ENCODE results near the gene JAML.

DNA sequence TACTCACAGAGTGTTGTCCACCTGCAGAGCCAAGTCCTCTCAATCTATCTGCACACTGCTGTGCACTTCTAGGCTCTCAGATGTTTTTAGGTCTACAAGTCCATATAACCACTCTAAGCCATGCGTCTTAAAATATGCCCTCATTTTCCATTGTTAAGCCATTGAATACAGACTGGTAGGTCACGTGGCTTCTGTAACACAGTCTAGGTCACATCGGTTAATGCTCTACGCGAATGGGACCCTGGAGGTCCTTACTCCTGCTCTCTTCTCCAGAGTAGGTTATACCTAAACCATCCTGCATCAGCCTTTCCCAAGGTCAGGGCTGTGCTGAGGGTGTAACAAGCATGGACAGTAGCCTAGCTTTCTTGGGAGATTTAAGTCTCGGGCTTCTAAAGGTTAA, 819 bp downstream of the JAML start:
- TF ChIP-seq, protein P1, sequence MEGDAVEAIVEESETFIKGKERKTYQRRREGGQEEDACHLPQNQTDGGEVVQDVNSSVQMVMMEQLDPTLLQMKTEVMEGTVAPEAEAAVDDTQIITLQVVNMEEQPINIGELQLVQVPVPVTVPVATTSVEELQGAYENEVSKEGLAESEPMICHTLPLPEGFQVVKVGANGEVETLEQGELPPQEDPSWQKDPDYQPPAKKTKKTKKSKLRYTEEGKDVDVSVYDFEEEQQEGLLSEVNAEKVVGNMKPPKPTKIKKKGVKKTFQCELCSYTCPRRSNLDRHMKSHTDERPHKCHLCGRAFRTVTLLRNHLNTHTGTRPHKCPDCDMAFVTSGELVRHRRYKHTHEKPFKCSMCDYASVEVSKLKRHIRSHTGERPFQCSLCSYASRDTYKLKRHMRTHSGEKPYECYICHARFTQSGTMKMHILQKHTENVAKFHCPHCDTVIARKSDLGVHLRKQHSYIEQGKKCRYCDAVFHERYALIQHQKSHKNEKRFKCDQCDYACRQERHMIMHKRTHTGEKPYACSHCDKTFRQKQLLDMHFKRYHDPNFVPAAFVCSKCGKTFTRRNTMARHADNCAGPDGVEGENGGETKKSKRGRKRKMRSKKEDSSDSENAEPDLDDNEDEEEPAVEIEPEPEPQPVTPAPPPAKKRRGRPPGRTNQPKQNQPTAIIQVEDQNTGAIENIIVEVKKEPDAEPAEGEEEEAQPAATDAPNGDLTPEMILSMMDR (IDR thresholded peaks at IDR 0.05), result no peak
- no peak for TF ChIP-seq POLR2A (IDR thresholded peaks at IDR 0.05)
- no peak for TF ChIP-seq POLR2AphosphoS5 (IDR thresholded peaks at IDR 0.05)

All from sigmoid colon (tissue), 4 donors.